ENCODE data around the gene MRPL45. TPM values are rescaled to one million over a fixed set of nuclear protein-coding genes. Genes with fewer than 3 reads are reported as not detected.
A peak's percentile ranks its signal among the peaks of the same experiment; 100 is the strongest.

The MRPL45 gene
- total and polyA plus RNA-seq, 7 donors: 31.2 to 41.0 (median 35.8) TPM

- Histone ChIP-seq H3K4me1 (peaks cover 0 to 5% (median 0%) of the 10 kb centered on the region in 4 donors), H3K4me3 (no peak overlapping the region), H3K9me3 (no peaks in the 10 kb centered on the region), H3K27me3 (peaks cover 0 to under 1% (median 0%) of the 10 kb centered on the region in 3 donors), H3K27ac (peak overlapping the region in 2 of 4 donors; percentile 16 to 17), H3K36me3 (peaks cover 0 to 34% (median 10%) of the 10 kb centered on the region in 4 donors)
- WGBS, 2 donors: 82 to 83% methylated on average over 2 of the region's 2 CpGs
- DNase-seq: no peak
- TF ChIP-seq POLR2A (IDR thresholded peaks at IDR 0.05) (no peak), POLR2AphosphoS5 (IDR thresholded peaks at IDR 0.05) (no peak), CTCF (IDR thresholded peaks at IDR 0.05) (no peak), EP300 (IDR thresholded peaks at IDR 0.05) (no peak)
- intact Hi-C loops (cut with DNase I): no loop called here
Measured at GRCh38 chr17:38324772-38325171, 27.8 kb downstream of the MRPL45 start.

GRCh38 chr17:38325221-38325851 lies 28.4 kb downstream of the MRPL45 start:
- Histone ChIP-seq H3K9me3 (no peaks in the 10 kb centered on the region), H3K4me3 (no peak overlapping the region), H3K36me3 (peaks cover 0 to 28% (median 10%) of the 10 kb centered on the region in 4 donors), H3K27ac (peak overlapping the region in 2 of 4 donors; percentile 16 to 17), H3K4me1 (peaks cover 0 to 5% (median 0%) of the 10 kb centered on the region in 4 donors), H3K27me3 (peaks cover 0 to 6% (median 0%) of the 10 kb centered on the region in 3 donors)
- 48 to 56% methylated on average over 5 of the region's 5 CpGs for WGBS, 2 donors
- no peak for DNase-seq
- TF ChIP-seq CTCF (IDR thresholded peaks at IDR 0.05): no peak
- TF ChIP-seq POLR2AphosphoS5 (IDR thresholded peaks at IDR 0.05): no peak
- no peak for TF ChIP-seq POLR2A (IDR thresholded peaks at IDR 0.05)
- intact Hi-C loops (cut with DNase I): no loop called here

DNA sequence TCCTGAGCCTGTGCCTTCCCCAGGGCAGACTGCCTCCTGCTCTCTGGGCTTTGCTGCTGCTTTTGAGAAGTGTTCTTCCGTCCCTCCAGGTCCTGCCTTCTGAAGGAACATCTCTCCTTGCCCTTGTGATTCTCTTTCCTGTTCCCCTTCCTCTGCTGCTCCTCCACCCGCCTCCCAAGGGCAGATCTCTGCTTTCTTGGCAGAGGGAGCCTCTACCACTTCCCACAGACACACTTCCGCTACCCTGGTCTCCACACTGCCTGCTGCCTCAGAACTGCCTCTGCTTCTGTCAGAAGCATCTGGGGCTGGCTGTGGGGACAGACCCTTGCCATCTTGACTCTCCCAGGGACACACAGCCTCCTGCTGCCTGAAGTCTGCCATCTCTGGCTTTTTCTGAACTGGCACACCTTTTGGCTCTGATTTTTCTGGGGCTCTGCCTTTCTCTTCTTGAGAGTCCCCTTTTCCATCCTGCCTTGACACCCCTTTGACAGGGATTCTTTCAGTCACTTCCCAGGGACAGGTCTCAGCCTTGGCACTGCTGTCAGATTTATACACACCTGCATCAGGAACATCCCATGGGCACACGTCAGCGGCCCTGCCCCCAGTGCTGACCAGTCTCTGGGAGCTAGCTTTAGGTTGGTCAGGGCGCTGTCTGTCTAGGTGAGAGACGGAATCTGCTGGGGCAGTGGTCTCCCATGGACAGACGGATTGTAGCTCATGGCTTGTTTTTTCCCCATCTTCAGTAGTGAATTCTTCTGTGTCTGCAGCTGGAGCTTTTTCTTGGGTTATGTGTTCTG lies 30.2 kb downstream of the MRPL45 start:
- peaks cover 0 to 24% (median 0%) of the 10 kb centered on the region in 3 donors for H3K27me3 ChIP-seq
- intact Hi-C loops (cut with DNase I): no loop called here
- 77 to 78% methylated on average over 8 of the region's 8 CpGs for WGBS, 2 donors
- no peak for DNase-seq
- peaks cover 0 to 5% (median 0%) of the 10 kb centered on the region in 4 donors for H3K4me1 ChIP-seq
- H3K27ac ChIP-seq: peak overlapping the region in 1 of 4 donors; percentile 40
- H3K9me3 ChIP-seq: no peaks in the 10 kb centered on the region
- H3K36me3 ChIP-seq: peaks cover 0 to 15% (median 2%) of the 10 kb centered on the region in 4 donors
- TF ChIP-seq POLR2A (IDR thresholded peaks at IDR 0.05) (no peak), CTCF (IDR thresholded peaks at IDR 0.05) (no peak), POLR2AphosphoS5 (IDR thresholded peaks at IDR 0.05) (no peak), EP300 (IDR thresholded peaks at IDR 0.05) (no peak)
- no peak overlapping the region for H3K4me3 ChIP-seq

- Histone ChIP-seq H3K27ac (no peak overlapping the region), H3K4me3 (no peak overlapping the region), H3K4me1 (peaks cover 0 to 5% (median 0%) of the 10 kb centered on the region in 4 donors), H3K36me3 (peaks cover 0 to 8% (median 2%) of the 10 kb centered on the region in 4 donors), H3K27me3 (peaks cover 0 to 31% (median 0%) of the 10 kb centered on the region in 3 donors), H3K9me3 (no peaks in the 10 kb centered on the region)
- intact Hi-C loops (cut with DNase I): no loop called here
- no peak for DNase-seq
- 47 to 72% methylated on average over 1 of the region's 1 CpG for WGBS, 2 donors
- TF ChIP-seq EP300 (IDR thresholded peaks at IDR 0.05) (no peak), CTCF (IDR thresholded peaks at IDR 0.05) (no peak), POLR2A (IDR thresholded peaks at IDR 0.05) (no peak), POLR2AphosphoS5 (IDR thresholded peaks at IDR 0.05) (no peak)
Measured at GRCh38 chr17:38327936-38328335, 31.0 kb downstream of the MRPL45 start.

Measured in sigmoid colon (tissue), 7 donors.